Right forelimb (tissue), 1 donor: ENCODE measurements around the gene OLR1.
"Not testable (repeated sequence)": the region's sequence is repeated elsewhere in the genome, so short reads cannot be mapped to it uniquely, and the experiment has no call there.

Source experiments
- DNase-seq: peaks from one replicate; pipeline ENCODE4 v3.0.0-alpha.2; 2018

The OLR1 gene

GRCh38 chr12:10171973-10172728, at the start of gene OLR1:
OLR1 (minus strand) TSS chr12:10172132; CDS start chr12:10172077, 55 bp downstream.
- no peak for DNase-seq

GRCh38 chr12:10220398-10221077, 48.6 kb upstream of the OLR1 start:
- DNase-seq, result no peak

GRCh38 chr12:10218021-10218420, 46.1 kb upstream of the OLR1 start:
- no peak for DNase-seq

- DNase-seq, result not testable (repeated sequence)
Measured at GRCh38 chr12:10215946-10216345, 44.0 kb upstream of the OLR1 start.

- DNase-seq, result no peak
Measured at GRCh38 chr12:10215436-10215835, 43.5 kb upstream of the OLR1 start.

DNA sequence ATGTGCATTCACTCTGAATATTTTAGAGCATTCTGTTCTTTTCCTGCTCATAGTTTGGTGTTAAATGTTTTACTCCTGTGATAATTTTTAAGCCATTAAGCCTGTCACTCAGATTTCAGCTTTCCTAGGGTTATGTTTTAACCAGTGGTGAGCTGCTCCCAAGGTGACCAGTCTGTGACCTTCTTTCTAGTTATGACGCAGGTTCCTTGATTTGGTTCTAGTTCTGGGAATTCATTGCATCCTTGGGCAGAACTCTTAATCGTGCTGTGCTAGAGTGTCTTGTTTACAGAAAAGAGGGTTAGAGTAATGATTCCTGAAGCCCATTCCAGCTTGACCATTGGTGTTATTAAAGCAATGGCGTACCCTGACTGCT, 42.9 kb upstream of the OLR1 start:
- DNase-seq, result no peak

DNA sequence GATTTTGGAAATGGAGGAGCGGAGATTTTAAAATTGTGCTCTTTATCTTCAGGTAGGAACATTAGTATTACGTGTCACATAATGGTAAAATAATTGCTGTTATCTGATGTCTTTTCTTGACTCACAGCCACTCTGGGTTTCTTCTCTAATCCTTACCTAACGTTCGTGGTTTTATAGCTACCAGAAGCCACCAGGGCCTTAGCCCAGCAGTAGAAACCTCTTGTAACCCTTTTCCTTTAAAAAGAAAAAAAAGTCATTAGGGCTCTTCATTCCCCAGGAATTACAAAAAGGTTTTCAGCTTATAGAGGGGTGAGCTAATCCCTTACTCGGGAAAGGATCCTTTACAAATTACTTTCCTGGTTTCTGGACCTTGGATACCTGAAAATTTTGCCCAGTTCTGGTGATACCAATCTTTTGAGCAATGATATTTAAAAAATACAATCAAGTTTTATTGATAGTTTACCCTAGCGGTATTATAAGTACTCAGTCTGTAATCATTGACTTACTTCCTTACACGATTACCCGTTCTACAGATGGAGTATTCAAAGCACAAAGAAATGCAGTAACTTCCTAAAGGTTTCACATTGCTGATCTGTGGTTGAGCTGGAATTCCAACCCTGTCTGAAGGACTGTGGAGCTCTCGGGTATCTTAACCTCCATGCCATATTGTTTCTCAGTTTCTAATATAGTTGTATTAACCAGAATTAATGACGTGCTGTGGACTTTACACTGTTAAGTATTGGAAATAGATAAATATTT, 42.4 kb upstream of the OLR1 start:
- no peak for DNase-seq

DNA sequence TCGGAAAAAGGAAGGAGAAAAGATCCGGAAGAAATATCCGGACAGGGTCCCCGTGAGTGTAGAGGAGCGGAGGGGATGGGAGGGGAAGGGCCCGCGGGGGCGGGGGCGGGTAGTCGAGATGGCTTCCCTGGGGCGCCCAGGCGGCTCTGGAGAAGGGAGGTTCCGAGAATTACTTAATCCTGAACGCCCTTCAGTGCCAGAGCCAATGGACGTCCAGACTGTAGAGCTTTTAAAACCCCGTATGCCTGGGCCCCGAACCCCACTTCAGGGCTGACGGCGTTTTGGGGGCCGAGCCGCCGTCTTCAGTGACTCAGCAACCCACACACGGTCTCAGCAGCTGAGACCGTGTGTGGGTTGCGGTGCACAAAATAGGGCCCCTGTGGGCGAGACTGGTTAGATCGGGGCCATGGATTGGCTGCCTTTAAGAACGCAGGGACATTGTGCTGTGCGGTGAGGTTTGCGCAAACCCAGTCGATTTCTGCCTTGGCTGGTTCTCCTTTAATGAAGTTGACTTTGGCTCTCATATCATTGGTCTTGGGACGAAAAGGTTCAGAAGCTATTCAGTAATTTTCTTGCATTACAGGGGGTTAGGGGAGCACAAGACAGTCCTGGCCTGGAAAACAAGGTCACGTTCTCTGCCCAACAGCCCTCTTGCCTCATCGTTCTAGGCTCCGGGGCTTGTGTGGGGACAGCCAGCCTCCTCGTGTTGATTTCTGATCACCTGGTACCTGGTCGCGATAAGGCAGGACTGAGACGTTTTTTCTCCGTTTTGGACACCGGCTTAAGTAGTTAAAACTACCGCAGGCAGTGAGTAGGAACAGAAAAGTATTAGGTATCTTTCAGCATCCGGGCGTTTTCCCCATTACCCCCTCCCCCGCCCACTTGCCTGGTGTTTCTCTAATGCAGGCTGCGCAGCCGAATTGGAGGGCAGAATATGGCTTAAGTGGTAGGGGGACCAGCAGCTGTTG, 41.5 kb upstream of the OLR1 start:
- peak; percentile 79 for DNase-seq

- DNase-seq, result peak; percentile 90
Measured at GRCh38 chr12:10212739-10213131, 40.8 kb upstream of the OLR1 start, which contains the start of gene GABARAPL1. GABARAPL1 (plus strand) TSS chr12:10212877; CDS start chr12:10213130, 253 bp downstream.

- peak; percentile 94 for DNase-seq
Measured at GRCh38 chr12:10211940-10212738, 40.2 kb upstream of the OLR1 start.

GRCh38 chr12:10211101-10211939, 39.4 kb upstream of the OLR1 start:
- no peak for DNase-seq

DNA sequence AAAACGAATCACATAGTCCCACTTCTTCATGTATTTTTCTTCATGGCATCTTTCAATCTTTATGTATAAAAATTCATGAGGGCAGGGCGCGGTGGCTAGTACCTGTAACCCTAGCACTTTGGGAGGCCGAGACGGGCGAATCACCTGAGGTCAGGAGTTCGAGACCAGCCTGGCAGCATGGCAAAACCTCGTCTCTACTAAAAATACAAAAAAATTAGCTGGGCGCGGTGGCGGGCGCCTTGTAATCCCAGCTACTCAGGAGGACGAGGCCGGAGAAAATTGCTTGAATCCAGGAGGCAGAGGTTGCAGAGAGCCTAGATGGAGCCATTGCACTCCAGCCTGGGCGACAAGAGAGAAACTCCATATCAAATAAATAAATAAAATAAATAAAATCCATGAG, 38.3 kb upstream of the OLR1 start:
- no peak for DNase-seq

DNA sequence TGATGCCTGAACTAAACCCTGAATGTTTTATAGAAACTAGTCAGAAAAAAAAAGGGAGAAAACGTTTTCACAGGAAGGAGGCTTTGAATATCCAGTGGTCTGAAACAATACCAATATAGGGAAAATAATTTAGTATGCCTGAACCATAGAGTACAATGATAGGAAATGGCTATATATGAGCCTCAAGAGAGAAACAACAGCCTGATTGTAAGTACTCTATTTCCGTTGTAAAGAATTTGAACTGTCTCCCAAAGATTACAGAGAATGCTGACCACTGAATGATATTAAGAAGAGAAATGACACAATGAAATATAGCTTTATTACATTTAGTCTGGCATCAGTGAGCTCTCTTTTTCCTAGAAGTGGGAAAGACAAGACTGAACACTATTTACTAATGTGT, 35.2 kb upstream of the OLR1 start:
- DNase-seq, result no peak

DNA sequence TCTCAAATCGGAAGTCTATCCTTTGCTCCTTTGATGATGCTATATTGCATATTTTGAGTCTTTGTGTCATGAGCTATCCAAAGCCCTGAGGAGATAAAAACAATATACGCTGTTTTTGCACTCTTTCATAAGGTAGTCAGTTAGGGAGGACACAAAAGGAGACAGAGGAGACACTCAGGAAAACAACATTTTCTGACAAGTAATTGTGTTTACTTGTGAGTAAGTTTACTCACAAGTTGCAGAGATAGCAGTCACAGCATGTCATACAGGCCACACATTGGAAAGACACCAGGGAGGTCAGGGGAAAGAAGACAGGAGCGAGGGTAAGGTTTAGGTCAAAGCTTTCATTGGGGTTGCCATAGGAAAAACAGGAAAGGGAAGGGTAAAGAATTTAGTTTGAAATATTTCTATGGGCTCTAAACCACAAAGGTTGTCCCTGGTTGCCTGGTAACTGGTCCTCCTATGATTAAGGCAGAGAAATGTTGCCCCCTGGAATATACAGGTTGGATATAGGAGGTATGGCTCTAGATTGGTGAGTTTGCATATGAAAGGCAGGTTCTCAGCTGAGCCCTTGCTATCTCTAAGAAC, 33.4 kb upstream of the OLR1 start:
- no peak for DNase-seq

- not testable (repeated sequence) for DNase-seq
Measured at GRCh38 chr12:10204495-10204894, 32.6 kb upstream of the OLR1 start.

GRCh38 chr12:10197879-10198278, 25.9 kb upstream of the OLR1 start:
- no peak for DNase-seq

- no peak for DNase-seq
Measured at GRCh38 chr12:10196210-10196609, 24.3 kb upstream of the OLR1 start.

GRCh38 chr12:10194160-10194670, 22.3 kb upstream of the OLR1 start:
- DNase-seq, result no peak

- no peak for DNase-seq
Measured at GRCh38 chr12:10191865-10192264, 19.9 kb upstream of the OLR1 start.
